Neural progenitor cell (in vitro differentiated cells): ENCODE measurements around the gene INTS1.

ENCODE experiments used
- EZH2 ChIP-seq: fragments of 200-600 bp; sonication (generic); IDR thresholded peaks from 2 replicates; pipeline ENCODE4 v1.6.1; 2017; ENCODE audit warnings: antibody characterized with exemption, mild to moderate bottlenecking, moderate library complexity
- EZH2phosphoT487 ChIP-seq: fragments of 200-600 bp; sonication (generic); IDR thresholded peaks from 2 replicates; pipeline ENCODE4 v1.6.1; 2017; ENCODE audit warnings: antibody characterized with exemption
- TF ChIP-seq, protein P1 (sequence below): fragments of 200-600 bp; sonication (generic); IDR thresholded peaks from 2 replicates; pipeline ENCODE4 v1.5.1; 2017; ENCODE audit warnings: antibody characterized with exemption, mild to moderate bottlenecking

- TF ChIP-seq, protein P1, sequence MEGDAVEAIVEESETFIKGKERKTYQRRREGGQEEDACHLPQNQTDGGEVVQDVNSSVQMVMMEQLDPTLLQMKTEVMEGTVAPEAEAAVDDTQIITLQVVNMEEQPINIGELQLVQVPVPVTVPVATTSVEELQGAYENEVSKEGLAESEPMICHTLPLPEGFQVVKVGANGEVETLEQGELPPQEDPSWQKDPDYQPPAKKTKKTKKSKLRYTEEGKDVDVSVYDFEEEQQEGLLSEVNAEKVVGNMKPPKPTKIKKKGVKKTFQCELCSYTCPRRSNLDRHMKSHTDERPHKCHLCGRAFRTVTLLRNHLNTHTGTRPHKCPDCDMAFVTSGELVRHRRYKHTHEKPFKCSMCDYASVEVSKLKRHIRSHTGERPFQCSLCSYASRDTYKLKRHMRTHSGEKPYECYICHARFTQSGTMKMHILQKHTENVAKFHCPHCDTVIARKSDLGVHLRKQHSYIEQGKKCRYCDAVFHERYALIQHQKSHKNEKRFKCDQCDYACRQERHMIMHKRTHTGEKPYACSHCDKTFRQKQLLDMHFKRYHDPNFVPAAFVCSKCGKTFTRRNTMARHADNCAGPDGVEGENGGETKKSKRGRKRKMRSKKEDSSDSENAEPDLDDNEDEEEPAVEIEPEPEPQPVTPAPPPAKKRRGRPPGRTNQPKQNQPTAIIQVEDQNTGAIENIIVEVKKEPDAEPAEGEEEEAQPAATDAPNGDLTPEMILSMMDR: no peak
- TF ChIP-seq EZH2 (no peak), EZH2phosphoT487 (no peak)
These were observed 40.1 kb upstream of the INTS1 start for GRCh38 chr7:1544178-1544895.
